Left cardiac atrium (tissue), 4 donors: Measurements from ENCODE around the gene F8. TPM values are rescaled to one million over a fixed set of nuclear protein-coding genes. Genes with fewer than 3 reads are reported as not detected.
A peak's percentile ranks its signal among the peaks of the same experiment; 100 is the strongest.
"Not testable (repeated sequence)": the region's sequence is repeated elsewhere in the genome, so short reads cannot be mapped to it uniquely, and the experiment has no call there.

ENCODE experiments used
- ATAC-seq, 2 donors: fragments of 200-7000 bp; cut with Tn5 transposase; one replicate each; pipeline ENCODE4 v1.9.1; 2020; ENCODE audit warnings: mild to moderate bottlenecking in 2 of 2, moderate library complexity in 2 of 2
- DNase-seq: peaks from one replicate; pipeline ENCODE4 v3.0.0-alpha.2; 2020
- intact Hi-C, 2 donors: fragments of 100-400 bp; cut with DNase I; formaldehyde crosslinking; loops; one replicate each; pipeline versions ENCODE4 v1.14.1 to v1.15.1; 2022 to 2023
- total RNA-seq, 2 donors: library from RNA; stranded (reverse); fragmentation: NEBNext Ultra II Directional; extraction: Animal tissue kit (Norgen Biotek cat#: 25700); gene quantifications; one replicate each; pipeline ENCODE4 v1.2.1, GENCODE V29; 2021
- donor health status: DM: no; HTN: yes; CAD: no.
- donor health status: DM: no; HTN: yes; CAD: no; lungs with severe emphysema.
- donor health status: DM: yes; HTN: yes; CAD: no.
- donor health status: Dilated cardiomyopathy.

F8 gene
- total RNA-seq, 2 donors from 2014 or later, result 45.7 to 53.6 TPM

DNA sequence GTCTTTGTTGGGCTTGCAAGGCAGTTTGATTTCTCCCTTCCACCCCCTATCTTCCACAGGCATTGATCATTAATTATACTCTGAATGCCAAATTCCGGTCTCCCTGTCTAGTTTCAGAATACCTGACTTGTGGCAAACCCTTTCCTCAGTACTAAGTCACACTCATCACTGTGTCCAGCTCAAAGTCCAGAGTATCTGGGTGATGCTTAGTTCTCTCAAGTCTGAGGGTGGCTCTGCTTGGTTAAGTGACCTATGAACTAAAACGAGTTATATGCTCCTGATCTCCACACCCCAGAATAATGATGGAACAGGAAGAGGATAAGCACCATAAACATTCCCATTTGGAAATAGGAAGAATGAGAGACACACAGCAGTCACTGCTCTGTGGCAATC is 194.5 kb downstream of the F8 start:
- ATAC-seq (no peak), DNase-seq (no peak)
- intact Hi-C loops, result no loop called here

DNA sequence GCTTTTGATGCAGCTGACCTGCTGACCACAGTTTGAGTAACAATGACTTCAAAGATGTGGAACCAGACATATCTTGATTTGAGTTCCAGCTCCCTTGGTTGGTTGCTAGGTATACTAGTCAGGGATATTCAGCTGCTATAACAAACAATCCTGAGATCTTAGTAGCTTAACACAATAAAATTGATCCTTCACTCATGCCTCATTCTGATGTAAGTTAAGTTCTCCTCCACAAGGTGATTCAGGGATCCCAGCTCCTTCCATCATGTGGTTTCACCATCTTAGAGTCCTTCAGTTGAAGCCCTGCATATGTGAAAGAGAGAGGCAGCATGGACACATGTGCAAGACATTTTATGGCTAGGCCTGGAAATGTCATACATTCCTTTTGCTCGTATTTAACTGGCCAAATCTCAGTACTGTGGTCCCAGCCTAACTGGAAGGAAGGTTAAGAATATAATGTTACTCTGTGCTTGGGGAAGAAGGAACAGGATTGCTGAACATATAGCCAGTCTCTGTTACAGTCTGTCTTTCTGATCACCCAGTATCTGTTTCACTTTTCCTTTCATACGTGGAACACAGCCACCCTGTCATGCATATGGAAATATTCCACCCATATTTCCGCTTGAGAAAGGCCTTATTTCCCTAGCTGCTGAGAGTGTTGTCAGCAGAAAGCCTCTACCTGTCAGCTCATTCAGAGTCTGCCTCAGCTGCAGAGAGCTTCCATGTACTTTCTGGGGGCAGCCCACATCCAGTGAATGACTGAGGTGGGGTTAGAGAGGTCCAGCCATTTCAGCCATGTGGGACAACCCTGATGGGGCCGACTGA is 195.1 kb downstream of the F8 start:
- intact Hi-C loops, result no loop called here
- ATAC-seq (no peak), DNase-seq (no peak)

DNA sequence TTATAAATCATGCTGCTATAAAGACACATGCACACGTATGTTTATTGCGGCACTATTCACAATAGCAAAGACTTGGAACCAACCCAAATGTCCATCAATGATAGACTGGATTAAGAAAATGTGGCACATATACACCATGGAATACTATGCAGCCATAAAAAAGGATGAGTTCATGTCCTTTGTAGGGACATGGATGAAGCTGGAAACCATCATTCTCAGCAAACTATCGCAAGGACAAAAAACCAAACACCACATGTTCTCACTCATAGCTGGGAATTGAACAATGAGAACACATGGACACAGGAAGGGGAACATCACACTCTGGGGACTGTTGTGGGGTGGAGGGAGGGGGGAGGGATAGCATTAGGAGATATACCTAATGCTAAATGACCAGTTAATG is 196.9 kb downstream of the F8 start:
- intact Hi-C loops, DNase-seq, ATAC-seq: not testable (repeated sequence)

DNA sequence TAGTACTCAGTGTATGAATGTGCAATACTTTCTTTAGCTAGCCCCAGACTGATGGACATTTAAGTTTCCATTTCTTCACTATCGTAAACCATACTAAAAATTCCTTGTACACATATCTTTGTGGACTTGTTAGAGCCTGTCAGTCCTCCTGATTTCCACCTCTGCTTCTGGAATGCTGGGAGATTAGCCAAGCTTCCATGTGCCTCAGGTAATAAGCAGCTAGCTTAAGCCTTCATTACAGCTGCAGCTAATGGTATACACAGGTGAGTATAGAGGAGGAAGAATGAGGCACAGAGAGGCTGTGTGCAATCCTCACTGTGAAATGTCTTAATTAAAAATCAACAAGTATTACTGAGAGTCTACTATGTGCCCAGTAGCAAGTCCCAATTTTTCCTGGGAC is 197.9 kb downstream of the F8 start:
- intact Hi-C loops, result no loop called here
- ATAC-seq, result no peak
- DNase-seq, result no peak

DNA sequence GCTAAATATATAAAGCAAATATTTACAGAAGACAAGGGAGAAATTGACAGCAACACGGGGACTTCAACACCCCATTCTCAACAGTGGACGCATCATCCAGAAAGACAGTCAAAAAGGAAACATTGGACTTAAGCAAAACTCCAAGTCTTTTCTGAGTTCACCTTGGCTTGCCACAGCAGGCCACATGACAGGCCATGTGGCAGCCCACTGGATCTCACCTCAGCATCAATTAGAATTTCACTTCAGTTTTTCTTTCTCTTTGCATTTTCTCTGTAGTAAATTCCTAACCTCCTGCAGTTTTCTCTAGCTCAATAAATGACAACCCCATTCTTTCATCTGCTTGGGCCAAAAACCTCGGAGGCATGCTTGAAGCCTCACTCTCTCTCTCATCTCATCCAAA is 200.5 kb downstream of the F8 start:
- intact Hi-C loops, result no loop called here
- DNase-seq (no peak), ATAC-seq (no peak)

DNA sequence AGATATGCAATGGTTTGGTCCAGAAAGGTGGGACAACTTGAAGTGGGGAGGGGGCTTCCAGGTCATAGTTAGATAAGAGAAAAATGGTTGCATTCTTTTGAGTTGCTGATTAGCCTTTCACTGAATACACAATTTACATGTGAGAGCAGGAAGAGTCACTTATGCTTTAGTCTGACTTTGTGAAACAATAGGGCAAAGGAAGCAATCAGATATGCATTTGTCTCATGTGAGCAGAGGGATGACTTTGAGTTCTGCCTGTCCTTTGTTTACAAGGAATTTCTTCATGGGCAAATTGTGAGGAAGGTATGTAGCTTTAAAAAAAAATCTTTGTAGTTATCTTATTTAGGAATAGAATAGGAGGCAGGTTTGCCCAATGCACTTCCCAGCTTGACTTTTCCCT is 201.0 kb downstream of the F8 start:
- ATAC-seq (no peak), DNase-seq (no peak)
- intact Hi-C loops, result no loop called here

DNA sequence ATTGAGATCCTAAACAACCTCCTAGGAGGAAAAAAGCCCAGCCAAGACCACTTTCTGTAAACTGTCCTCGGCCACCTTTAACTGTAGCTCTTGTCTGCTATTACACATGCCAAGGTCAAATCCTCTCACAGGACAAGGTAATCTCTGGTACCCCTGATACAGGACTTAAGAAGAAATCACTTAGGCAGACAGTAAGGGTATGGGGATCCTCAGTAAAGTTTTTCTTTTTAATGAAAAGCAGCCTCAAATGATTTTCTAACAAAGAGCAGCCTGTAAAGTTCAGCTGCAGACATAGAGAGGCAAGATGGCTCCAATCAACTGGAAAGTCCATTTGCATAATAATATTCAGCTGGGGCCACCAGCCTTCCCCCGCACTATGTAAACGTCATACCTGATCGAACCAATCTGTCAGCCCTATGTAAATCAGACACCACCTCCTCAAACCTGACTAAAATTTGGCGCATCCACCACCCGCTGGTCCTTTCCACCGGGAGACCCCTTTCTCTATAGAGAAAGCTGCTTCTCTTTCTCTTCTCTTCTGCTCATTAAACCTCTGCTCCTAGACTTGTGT is 202.7 kb downstream of the F8 start:
- intact Hi-C loops, result no loop called here
- DNase-seq, result no peak
- no peak for ATAC-seq

DNA sequence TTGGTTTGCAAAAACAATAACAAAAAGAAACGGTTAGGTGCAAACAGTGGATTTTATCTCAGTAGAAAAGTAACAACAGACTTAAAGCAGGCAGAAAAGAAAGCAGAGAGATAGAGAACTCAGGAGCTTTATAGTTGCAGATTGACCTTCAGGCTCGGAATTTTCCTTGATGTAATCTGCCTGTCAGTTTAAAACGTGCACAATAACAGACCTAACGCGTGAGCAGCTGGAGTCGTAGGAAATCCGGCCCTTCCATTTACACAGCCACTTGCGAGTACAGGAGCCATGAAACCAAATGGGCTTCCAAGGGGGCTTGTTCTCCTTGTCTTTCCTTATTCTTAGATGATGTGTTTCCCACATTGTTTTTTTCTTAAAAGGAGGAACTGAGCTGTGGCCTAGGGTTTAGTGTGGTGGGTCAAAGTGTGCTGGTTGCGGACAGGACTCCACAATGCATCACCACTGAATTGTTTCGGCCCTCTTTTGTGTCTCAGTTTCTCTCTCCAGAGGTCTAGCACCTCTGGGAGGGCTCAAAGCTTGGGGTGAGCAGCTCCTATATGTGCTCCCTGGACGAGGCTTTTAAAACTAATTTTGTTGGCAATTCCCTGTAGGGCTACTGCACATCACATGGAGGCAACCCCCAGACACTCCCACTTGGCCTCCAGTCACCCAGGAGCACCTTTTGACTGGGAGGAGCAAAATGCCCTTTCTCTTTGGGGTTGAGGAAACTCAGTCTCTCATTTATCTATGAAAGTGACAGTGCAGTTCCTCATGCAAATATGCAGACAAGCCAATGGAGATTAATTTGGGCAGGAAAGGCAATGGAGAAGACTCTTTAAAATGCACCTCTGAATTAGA is 203.4 kb downstream of the F8 start:
- no peak for ATAC-seq
- DNase-seq, result no peak
- intact Hi-C loops, result no loop called here

DNA sequence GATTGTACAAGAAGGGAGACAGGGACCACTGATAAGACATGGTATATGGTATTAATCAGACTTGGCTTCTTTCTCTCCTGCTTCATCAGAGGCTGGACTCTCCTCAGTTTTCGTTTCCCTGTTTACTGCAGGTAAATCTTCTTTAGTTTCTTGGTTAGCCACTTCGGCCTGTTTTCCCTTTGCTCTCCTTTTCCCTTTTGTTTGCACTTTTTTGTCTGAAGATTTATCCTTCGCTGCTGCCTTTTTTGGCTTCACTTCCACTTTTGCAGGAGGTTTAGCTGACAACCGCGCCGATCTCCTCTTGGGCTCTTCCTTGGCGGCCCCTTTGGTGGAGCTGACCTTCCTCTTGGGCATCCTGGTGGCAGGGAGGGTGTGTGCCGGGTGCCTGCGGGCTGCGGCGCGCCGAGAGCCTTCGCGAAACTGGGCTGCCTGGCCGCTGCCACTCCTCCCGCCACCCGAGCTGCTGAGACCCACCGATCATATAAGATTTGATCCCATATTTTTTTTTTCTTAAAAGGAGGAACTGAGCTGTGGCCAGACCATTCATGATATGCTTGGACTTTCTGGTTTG is 205.4 kb downstream of the F8 start:
- ATAC-seq, DNase-seq, intact Hi-C loops: not testable (repeated sequence)

DNA sequence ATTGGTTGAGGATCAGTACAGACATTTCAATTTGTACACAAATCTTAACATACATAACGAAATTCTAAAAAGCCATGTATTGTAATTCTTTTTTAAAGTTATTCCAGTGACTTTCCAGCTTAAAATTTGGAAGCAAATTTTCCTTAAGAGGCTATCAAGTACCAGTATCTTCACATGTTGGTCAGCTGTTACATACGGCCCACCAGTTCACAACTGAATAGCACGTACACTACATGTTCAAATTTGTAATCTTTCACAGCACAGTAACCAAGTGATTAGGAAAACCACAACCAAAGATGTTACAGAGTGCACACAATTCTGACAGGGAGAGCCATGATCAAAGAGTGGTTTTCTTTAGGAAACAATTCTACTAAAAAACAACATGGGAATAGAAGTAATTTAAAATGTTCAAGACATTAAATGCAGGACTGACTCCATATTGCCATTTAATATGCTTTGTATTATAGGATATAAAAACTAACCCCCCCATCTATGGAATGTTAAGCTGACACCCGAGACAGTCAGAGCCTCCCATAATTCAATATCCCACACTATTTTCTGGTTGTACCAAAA is 206.1 kb downstream of the F8 start:
- ATAC-seq, DNase-seq, intact Hi-C loops: not testable (repeated sequence)

DNA sequence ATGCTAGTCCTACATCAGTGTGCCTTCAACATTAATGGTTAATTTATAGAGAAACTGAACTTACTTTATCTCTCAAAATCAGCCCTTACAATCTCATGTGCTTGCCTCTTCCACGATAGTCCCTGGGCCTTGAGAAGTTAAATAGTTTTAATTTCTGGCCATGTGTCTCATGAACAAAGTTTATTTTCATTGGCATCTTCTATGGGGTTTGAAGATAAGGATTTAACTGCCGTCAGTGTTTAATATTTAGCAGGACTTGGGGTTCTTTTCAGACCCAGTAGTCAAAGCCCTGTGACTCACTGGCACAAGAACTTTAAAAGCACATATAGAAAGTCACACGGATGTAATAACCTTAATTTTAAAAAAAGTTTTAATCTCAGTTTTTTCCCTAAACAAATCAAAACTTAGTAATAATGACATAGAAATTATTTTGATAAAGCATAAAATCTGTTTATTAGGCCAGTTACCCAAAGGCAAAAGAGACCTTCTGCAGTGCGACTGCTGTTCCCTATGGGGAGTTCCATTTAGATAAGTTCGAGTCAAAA is 207.2 kb downstream of the F8 start:
- intact Hi-C loops, result no loop called here
- no peak for DNase-seq
- no peak for ATAC-seq

DNA sequence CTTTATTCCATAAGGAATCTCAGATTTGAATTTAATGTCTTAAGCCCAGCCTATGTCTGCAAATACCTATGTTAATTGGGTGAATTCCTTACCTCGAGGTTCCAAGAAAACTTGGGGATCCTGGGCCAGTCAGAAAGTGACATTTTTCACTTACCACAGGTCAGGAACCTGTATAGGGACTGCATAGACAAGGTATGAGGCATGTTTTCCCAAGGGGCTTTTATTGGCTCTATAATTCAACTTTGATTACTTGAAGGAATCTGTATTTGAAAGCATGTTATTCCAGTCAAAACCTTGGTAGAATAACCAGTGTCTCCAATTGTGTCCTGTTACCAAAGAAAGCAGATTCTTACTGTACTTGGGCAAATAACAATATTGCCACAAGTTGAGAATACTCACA is 208.7 kb downstream of the F8 start:
- ATAC-seq, result no peak
- DNase-seq, result no peak
- intact Hi-C loops, result no loop called here

DNA sequence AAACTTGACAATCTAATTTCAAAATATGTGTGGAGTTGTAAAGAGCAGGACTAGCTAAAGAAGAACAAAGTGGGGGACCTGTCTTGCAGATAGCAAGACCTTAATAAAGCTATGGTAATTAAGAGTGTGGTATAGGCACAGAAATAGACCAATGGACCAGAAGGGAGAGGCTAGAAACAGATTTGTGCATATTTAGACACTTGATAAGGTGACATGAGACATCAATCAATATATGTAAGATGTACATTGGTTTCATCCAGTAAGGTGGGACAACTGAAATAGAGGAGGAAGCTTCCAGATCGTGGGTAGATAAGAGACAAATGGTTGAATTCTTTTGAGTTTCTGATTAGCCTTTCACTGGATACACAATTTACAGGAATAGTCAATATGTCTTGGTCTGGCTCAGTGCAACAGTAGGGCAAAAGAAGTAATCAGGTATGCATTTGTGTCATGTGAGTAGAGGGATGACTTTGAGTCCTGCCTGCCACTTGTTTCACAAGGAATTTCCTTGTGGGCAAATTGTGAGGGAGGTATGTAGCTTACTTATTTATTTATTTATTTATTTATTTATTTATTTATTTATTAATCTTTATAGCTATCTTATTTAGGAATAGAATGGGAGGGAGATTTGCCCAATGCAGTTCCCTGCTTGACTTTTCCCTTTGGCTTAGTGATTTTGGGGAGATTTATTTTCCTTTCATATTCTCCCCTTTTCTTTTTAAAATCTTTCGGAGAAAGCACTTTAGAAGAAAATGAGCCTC is 210.0 kb downstream of the F8 start:
- ATAC-seq (no peak), DNase-seq (no peak)
- intact Hi-C loops, result no loop called here

DNA sequence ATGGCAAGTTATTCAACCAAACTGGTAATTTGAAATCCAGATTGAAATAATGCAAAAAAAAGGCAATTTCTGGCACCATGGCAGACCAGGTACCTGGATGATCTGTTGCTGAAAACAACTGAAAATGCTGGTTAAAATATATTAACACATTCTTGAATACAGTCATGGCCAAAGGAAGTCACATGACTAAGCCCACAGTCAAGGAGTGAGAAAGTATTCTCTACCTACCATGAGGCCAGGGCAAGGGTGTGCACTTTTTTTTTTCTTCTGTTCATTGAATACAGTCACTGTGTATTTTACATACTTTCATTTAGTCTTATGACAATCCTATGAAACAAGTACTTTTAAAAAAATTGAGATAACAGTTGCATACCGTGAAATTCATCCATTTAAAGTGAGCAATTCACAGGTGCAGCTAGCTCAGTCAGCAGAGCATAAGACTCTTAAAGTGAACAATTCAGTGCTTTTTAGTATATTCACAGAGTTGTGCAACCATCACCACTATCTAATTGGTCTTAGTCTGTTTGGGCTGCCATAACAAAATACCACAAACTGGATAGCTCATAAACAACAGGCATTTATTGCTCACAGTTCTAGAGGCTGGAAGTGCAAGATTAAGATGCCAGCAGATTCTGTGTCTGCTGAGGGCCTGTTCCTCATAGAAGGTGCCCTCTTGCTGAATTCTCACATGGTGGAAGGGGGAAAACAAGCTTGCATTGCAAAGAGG is 212.4 kb downstream of the F8 start:
- no peak for ATAC-seq
- intact Hi-C loops, result no loop called here
- DNase-seq, result no peak

DNA sequence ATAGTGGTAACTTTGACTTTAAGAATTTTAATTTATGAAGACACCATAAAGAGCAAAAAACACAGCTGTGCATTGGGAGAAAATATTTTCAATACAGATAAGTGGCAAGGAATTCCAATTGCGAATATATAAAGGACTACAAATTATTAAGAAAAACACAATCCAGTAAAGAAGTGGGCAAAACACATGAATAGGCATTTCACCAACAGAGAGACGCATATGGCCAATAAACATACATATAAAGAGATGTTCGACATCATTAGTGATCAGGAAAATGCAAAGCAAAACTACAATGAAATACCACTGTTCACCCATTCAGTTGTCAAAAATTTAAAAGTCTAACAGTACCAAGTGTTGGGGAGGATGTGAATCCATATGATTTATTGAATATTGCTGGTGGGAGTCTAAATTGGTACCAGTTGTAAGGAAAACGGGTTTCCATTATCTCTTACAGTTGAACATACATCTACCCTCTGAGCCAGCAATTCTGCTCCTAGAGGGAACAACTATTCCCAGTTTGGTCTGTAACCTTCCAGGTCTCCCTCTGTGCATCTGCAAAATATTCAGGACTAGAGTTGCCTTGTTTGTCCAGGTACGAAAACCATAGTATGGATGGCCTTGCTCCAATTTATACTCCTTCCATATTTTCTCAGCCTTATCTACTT is 215.6 kb downstream of the F8 start:
- intact Hi-C loops, result no loop called here

DNA sequence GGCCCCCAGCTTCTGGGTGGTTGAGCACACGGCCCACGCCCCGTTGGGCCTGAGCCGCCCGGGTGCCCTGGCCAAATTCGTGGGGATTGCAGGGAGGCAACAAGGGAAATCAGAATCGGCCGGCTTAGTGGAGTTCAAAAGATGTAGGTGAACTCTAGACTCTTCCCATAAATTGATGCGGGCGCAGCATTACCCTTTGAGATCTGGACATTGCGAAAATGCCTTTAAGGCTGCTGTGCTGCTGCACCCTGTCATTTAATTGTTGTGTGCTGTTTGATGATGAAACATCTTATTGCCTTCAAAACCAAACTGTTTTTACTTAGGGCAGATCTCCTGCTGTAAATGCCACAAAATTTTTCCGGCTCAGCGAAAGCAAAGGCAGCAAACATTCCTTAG is 216.8 kb downstream of the F8 start:
- no peak for DNase-seq
- ATAC-seq, result no peak
- intact Hi-C loops, result no loop called here

More for the DNA sequence above, 215.6 kb downstream of the F8 start:
- DNase-seq (no peak), ATAC-seq (no peak)

DNA sequence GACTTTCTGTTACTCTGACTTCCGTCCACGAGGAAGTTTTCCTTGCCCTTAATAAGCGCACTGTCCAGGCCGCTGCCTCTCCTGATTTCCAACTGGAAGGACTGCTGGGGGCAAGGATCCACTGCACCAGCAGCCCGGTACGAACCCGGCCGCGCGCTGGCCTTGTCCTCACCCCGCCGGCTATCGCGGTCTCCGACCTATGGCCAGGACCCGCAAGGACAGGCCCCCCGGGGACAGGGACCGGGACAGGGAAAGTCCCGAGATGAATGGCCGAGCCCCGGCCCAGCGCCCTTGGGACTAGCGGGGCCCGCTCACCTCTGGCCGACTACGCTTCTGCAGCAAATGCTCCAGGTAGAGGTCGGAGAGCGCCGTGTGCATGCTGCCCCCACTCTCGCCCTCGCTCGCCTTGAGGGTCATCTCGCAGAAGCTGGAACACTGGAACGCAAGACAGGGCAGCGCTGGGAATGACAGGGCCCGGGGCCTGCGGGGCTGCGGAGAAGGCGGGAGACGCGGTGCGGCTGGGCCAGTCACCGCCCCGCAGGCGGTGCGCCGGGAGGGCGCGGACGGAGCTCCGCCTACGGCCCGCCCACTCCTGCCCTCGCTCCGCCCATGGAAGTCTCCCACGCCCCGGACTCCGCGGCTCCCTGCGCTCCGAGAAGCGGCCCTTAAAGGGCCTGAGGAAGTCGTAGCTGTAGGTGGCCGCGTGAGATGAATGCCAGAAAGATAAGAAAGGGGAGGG is 217.4 kb downstream of the F8 start, which contains the start of gene MPP1:
TSS of gene MPP1 (minus strand) at position 529 of the 739 bp plus-strand sequence. CDS start at position 417, 112 bp downstream.
- intact Hi-C loops, result no loop called here
- DNase-seq, result peak; percentile 76

More for the DNA sequence above, 217.4 kb downstream of the F8 start, which contains the start of gene MPP1:
- peak; percentile 99 to 100 for ATAC-seq
